HG03045 (cell line): ENCODE results near the gene HOXA6.

ENCODE experiments used
- ATAC-seq: cut with Tn5 transposase; IDR thresholded peaks from one replicate; pipeline ENCODE4 v1.9.1; 2021; ENCODE audit warnings: mild to moderate bottlenecking, moderate library complexity; ENCODE audit not compliant: unreplicated experiment

Gene HOXA6

DNA sequence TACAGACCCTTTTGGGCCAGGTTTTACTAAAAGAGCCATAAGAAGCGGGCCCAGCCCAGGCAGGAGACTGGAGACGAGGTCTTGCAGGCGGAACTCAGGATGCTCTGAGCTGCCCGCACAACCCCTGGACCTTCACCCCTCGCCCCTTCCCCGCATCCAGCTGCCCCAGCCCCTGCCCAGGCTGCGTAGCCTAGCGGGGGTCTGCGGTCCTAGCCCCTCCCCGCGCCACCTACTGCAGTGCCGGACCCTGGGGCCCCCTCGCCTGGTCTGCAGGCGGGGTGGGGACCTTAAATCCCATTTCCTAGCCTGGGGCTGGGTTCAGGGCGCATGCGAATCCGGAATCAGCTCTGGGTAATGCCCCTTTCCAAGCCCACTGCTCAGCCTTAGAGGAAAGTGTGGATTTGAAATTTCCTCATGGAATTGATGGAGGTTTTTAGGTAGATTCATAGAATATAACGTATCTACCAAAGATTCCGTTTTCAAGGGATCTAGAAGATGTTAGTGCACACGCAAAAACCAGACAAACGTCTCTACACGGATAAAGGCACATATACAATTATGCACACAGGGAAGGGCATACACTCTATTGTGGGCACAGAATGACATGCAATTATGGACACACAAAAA is 5.4 kb upstream of the HOXA6 start:
- ATAC-seq: no peak

DNA sequence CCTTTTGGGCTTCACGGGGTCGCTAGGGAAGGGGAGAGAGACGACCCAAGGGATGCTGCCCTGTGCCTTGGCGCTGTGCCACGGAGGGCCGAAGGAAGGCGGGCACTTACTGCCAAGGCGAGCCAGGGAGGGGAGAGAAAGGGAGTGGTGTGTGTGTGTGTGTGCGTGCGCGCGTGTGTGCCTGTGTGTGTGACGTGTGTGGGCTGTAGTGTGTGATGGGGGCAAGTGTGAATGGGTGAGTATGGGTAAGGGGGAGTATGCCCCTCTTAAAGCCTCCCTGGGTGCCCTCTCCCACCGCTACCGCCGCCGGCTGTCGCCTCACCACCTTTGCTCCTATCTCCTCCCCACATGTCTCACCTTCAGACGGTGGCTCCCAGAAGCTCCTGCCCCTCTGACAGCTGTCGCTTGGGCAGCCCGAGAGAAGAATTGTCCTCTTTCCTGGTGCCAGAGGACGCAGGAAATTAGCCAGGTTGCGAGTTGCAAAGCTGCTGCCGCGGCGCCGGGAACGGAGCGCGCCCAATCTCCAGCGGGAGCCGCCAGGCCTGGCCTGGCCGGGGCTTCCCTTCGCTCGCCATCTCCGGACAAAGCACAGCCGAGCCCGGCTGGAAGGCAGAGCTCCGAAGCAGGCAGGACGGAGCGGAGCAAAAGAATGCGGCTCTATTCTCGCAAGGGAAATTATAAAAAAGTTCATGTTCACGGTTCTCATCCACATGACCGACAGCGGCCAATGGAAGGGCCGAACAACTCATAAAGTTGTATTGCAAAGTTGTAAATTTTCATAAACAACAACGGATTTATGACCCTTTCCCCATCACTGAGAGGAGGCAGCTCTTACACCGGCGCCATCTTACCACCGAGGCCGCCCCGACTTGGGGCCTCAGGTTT is 4.6 kb upstream of the HOXA6 start, which contains the start of gene HOXA3:
Gene HOXA3, minus strand, starts transcription at position 653 of the 885 bp plus-strand sequence. CDS start 41,943 bp downstream, outside the sequence.
- ATAC-seq: no peak

DNA sequence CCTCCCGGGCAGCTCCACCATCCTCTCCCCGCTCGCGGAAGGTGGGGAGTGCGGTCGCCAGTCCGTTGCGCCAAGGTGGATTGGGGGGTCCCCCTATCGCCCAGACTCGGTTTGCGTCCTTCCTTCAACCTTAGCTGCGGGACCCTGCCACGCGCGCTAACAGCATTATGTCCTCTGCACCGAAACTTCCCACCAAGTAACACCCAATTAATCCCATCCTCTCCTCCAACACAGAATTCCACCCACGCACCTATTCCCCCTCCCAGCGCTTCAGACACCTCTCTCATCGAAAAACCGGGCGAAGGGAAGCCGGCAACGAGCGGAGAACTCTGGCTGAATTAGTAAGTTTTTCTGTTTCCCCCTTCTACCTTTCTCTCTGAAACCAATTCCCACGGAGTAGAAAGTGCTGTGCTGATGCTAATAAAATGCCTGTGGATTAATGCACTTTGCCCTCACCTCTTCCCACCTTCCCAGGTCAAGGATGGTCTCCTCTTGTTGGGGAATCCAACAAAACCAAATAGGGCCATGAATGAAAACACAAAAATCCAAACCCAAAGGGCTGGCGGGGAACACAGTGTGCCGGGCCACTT is 3.9 kb upstream of the HOXA6 start:
- ATAC-seq: no peak

DNA sequence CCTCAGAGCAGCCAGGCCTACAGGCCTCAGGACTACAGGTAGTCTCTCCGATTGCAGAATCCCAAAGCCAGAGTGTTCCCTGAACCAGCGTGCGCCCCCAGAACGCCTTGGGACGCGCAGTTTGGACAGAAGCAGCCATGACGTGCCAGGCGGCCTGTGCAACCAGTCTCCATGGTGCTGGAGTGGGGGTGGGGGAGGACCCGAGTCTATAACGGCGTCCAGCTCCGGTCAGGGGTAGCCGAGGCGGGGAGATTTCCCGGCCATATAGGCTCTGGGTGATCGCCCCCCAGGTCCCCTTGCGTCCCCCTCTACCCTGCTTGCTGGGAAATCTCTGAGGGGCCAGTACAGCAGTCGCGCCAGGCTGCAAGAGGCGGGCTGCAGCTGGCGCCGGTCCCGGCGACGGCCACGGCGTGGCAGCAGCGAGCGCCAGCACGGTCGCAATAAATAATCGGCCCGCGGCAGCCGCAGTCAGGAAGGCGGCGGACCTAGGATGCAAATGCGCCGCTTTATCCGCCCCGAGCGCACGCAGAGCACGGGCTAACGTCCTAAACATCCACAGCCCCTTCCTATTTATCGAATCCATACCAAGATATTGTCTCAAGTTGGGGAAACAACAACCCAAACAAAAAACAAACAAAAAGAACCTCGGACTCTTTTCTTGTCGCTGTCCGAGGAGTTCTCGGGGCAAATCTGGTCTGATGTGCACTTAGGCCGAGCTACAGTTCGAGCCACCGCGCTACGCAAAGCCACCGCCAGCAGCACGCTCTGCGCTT is 3.2 kb upstream of the HOXA6 start:
- ATAC-seq: peak; percentile 83

DNA sequence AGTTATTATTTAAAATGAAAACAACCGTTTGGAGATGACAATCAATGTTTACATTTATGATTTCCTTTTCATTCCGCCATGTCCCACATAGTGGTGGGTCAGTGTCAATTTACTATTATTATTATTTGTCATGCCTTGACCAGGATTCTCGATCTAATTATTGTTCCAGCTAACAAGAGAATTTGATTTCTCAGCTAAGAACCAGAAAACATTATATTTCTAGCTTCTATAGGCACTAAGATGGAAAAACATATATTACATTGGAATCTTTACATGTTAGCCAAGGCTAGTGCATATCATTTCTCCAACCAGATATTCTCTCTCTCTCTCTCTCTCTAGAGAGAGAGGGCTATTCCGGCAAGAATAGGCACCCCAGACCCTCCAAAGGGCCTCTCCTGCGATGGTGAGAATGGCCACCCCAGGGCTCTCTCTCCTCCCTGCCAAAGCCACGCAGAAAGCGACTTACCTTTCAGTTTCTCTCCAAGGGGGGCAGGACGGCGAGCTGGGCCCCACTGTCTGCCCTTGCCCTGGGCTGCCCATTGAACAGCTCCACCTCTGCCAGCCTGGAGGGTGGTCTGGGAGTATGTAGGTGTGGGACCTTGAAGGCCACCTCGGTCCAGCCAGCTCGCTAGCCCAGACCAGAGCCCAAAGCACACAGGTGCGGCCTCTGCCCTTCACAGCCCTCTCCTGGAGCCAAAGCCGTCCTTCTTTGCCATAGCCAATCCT is 2.4 kb upstream of the HOXA6 start:
- ATAC-seq: no peak

DNA sequence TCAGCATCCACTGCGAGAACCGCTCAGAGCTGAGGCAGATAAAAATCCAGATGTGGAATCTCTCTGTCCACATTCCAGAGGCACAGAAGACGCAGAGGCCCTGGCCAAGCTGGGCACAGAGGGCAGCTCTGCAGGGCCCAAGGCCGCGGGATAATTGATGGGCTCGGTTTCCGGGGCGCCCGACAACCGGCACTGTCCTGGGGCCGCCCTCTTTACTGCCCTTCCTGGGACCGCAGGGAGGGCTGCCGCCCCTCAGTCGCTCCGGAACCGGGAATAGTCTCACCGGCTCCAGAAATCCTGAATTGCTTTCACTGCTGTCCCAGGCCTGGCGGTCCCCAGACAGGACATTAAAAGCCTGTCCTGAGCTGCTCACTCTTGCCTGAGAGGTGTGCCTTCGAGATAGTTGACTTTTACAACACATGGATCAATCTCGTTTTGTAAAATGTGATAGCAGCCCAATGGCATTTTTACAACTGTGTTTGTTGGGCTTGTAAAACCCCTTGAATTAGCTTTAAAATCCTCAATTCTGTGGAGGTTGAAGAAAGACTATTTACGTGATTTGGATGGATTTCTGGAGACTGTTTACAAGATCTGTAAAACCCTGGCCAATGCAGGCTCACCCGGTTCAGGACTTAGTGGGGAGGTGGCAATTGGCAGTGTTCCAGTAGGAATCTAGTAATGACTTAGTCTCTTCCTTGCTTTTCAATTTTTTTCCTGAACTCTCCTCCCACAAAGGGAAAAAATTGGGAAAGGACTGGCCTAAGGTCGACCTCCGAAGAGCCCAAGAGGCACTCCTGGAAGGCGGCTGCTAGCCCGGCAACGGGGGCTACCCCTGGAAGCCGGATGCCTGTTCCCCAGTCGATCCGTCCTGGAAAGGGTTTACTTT is 1.4 kb upstream of the HOXA6 start:
- ATAC-seq: no peak

DNA sequence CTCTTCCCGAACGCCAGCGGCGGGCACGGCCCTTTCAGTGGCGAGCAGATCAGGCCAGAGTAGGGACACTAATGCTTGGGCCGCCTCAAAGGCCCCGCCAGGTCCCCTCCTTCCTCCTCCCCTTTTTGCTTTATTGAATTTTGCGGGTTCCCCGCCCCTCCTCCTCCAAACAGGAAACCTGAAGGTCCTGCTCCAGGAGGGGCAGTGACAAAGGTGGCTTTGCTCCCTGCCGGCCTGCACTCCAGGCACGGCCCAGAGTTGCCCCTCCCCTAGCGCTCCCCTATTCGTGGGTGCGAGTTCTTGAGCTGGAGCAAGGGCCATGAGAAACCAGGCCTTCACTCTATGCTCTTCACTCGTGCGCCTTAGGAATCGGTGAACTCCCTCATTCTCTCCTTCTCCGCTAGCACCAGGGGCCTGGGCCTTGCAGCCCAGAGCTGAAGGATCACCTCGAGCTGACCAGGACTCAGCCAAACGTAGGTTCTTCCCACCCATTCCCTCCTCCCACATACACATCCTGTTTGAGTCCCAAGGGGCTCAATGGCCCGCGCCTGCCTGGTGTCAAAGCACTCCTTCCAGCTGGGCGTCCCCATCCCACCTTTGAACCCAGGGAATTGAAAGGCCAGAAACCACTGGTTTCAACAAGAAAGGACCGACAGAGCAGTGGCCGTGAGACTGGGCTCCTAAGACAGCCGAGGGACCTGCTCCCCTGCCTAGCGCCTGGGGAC is 619 bp upstream of the HOXA6 start:
- ATAC-seq: no peak

DNA sequence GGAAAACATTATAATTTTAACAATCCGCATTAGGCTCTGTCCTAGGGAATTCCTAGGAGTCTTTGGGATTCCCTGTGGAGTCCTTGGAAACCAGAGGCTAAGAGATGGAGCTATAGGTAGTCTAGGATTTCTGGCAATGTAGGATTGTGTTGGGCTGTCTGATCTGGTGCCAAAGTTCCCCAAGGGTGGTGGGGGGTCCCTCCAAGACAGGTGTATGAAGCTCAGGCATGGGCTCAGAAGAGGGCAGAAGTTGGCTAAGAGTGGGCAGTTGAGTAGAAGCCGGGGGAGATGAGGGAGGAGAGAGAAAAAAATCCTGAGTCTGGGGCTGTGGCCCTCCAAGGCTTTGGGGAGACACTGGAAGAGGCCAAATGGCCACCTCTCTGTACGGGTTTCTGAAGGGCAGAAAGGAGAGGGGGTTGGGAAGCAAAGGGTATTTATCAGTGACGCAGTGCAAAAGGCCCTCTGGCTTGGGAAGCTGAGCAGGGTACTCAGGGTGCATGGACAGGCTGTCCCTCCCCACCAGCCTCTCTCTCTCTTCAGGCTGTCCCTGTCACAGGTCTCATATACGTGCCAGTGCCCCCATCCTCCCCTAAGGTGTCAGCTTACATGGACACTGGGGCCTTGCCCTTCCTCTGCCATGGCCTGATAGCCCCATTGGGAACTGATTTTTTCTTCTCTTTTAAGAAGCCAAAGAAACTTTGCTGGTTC is 929 bp downstream of the HOXA6 start:
- no peak for ATAC-seq

DNA sequence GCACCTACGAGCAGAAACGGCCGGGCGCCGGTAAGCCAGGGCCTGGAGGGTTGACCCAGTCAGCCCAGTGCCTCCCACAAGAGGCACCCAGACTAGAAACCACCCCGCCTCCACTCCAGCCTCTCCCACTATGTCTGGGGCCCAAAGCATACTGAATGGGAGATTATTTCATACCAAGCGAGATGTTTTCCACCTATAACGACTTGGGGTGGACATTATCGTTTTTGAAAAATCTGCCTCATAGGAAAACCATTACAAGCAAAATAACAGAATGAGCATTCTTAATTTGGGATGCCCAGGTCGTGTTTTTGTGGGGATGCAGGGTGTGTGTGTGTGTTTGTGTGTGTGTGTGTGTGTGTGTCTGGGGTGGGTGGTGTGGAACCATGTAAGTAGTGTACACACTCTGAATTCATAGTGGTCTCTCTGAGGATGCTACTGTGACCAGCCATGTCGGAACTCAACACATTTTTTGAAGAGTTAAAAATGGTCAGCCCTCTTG is 1.6 kb downstream of the HOXA6 start:
- ATAC-seq: no peak

DNA sequence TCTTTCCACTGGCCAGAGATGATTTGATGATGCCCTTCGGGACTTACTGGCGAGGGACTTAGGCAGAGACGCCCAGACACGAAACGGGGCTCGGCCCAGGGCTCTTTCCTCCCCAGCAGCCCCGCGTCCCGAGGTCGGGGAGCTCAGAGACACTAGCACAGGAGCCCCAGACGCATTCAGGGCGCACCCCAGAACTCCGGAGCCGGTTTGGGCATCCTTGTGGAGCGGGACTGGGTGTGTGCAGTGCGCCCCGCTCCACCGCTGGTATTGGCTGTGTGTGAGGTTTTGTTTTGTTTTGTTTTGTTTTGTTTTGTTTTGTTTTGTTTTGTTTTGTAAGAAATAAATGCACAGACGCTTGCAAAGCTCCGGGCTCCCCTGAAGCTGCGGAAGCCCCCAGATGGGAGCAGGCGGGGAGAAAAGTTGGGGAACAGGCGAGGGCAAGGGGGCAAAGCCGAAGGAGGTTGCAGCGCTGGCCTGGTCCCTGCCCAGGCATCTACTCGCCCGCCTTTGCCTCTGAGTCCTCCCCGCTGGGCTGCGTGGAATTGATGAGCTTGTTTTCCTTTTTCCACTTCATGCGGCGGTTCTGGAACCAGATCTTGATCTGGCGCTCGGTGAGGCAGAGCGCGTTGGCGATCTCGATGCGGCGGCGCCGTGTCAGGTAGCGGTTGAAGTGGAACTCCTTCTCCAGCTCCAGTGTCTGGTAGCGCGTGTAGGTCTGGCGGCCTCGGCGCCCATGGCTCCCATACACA is 2.2 kb downstream of the HOXA6 start:
- no peak for ATAC-seq

DNA sequence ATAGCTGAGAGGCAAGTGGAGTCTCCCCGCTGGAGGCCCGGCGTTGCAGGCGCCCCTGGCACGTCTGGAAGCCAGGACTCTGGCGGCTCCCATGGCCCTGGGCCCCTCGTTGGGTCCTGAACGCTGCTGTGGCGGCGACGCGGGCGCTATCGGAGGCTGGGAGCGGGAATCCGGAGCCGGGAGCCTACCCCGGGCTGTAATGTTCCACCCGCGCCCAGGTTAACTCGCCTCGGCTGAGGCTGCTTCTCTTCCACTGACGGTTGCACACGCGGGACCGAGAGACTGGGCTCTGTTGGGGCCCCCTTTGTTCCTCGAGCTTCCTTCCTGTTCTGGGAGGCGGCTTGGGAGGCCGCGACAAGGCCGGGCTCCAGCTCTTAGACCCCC is 2.8 kb downstream of the HOXA6 start:
- ATAC-seq: no peak

DNA sequence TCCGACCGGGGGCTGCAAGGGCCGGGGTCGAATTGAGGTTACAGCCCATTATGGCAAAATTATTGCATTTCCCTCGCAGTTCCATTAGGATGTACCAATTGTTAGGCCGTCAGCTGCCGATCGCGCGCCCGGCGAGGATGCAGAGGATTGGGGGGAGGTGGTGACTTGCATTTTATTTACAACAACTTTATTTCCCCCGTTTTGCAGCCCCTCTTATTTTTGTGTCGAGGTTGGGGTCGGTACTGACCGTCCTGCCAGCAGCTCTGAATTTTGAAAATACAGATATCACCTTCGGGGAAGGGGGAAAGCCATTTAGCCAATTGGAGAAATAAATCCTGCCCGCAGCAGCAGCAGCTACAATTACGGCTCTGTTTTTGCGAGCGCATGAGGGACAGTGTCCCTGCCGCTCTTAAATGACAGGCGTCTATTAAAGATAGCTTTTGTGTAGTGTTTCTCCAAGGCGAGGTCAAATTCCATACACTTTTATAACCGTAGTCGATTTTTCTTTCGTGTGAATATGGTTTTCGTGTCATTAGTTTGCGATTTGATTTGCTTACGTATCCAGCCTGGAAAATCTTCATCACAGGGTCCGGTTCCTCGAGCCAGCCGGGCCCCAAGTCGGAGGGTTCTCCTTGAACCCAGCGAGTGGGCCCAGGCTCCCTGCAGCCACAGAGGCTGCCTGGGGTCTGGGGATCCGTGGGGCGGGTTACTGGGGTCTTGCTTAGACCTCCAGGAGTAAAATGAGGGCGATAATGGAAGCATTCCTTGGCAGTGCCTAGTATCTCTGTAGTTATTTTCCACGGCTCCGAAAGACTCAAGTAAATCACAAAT is 3.4 kb downstream of the HOXA6 start:
- no peak for ATAC-seq

DNA sequence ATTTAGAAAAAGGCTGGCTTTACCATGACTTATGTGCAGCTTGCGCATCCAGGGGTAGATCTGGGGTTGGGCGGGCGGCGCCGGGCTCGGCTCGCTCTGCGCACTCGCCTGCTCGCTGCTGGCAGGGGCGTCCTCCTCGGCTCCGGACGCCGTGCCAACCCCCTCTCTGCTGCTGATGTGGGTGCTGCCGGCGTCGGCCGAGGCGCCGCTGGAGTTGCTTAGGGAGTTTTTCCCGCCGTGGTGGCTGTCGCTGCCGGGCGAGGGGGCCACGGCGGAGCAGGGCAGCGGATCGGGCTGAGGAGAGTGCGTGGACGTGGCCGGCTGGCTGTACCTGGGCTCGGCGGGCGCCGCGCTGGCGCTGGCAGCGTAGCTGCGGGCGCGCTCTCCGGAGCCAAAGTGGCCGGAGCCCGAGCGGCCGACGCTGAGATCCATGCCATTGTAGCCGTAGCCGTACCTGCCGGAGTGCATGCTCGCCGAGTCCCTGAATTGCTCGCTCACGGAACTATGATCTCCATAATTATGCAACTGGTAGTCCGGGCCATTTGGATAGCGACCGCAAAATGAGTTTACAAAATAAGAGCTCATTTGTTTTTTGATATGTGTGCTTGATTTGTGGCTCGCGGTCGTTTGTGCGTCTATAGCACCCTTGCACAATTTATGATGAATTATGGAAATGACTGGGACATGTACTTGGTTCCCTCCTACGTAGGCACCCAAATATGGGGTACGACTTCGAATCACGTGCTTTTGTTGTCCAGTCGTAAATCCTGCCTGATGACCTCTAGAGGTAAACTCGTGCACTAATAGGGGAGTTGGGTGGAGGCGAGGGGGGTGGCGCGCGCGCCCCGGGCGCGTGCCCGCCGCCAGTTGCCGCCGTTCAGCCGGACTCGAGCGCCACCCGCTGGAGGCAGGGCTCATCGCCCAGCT is 4.3 kb downstream of the HOXA6 start, which contains the start of gene HOXA5:
Gene HOXA5, minus strand, starts transcription at position 659 of the 927 bp plus-strand sequence. Its CDS starts 74 bp downstream, at position 585.
- no peak for ATAC-seq

DNA sequence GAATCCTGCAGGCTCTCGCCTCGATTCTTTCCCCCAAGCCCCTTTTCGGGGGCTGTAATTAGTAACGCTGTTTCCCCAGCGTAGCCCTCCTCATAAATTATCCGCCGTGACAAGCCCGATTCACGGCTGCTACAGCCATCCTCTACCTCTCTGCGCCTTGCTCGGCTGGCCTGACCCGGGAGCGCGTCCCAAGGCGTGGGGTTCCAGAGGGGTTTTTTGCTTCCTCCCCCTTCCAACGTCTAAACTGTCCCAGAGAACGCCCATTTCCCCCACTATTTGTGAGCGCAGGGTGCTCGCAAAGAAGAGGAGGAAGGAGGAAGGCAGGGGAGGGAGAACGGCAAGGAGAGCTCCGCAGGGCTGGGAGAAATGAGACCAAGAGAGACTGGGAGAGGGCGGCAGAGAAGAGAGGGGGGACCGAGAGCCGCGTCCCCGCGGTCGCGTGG is 5.0 kb downstream of the HOXA6 start:
- no peak for ATAC-seq

DNA sequence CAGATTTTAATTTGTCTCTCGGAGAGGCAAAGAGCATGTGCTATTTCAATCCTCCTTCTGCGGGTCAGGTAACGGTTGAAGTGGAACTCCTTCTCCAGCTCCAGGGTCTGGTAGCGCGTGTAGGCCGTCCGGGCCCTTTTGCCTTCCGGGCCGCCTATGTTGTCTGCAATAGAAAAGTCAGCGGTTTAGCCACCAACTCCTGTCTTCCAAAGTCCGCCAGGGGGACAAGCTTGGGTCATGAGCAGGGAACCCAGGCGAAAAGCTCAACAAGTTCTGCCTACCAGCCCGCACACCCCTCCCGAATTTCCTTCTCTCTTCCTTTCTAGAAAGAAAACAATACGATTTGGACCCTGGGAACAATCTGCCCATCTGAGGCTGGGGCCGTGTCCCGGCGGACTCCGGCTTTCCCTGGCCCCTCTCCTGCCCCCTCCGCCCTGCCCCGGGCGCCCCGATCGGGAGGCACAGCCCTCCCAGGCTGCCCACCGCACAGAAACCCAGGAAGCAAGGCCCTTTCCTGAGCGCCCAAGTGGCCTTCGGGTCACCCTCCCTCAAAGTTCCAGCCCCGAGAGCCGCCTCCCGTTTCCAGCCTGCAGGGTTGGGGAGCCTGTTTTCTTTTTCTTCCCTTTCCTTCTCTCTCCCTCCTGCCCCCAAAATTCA is 5.5 kb downstream of the HOXA6 start:
- ATAC-seq: no peak
